Measurements from ENCODE around the gene AK9.
"Not testable (repeated sequence)": the region's sequence is repeated elsewhere in the genome, so short reads cannot be mapped to it uniquely, and the experiment has no call there.

Gene AK9

DNA sequence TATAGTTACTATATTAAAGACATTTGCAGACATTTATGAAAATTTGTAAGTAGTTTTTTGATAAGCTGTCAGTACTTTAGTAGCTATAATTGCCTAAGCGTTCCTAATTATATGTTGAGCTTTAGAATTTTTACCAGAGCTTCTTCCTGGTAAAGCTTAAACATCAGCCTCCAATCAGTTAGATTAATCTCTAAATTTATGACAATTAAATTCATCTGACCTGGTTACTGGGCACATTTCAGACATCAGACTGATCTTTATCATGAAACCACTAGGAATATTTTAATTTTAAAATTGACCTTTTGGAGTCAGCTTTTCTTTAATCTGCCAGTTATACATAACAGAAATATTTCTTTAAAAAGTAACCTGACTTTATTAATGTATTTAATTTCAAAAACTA is 23.6 kb upstream of the AK9 start:
- no peaks in the 10 kb centered on the region for H4K20me1 ChIP-seq (ENCODE audit: insufficient read depth, low read length)
- H3K36me3 ChIP-seq (ENCODE audit: insufficient read depth, low read length) = no peaks in the 10 kb centered on the region
- no peaks in the 10 kb centered on the region for H3K27me3 ChIP-seq (ENCODE audit: insufficient read depth, low read length)
- no peaks in the 10 kb centered on the region for H3F3A ChIP-seq (ENCODE audit: insufficient read depth, low read length)
- TF ChIP-seq, protein P1, sequence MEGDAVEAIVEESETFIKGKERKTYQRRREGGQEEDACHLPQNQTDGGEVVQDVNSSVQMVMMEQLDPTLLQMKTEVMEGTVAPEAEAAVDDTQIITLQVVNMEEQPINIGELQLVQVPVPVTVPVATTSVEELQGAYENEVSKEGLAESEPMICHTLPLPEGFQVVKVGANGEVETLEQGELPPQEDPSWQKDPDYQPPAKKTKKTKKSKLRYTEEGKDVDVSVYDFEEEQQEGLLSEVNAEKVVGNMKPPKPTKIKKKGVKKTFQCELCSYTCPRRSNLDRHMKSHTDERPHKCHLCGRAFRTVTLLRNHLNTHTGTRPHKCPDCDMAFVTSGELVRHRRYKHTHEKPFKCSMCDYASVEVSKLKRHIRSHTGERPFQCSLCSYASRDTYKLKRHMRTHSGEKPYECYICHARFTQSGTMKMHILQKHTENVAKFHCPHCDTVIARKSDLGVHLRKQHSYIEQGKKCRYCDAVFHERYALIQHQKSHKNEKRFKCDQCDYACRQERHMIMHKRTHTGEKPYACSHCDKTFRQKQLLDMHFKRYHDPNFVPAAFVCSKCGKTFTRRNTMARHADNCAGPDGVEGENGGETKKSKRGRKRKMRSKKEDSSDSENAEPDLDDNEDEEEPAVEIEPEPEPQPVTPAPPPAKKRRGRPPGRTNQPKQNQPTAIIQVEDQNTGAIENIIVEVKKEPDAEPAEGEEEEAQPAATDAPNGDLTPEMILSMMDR (IDR thresholded peaks at IDR 0.05; ENCODE audit: low read length) = no peak
- TF ChIP-seq EZH2 (IDR thresholded peaks at IDR 0.05; ENCODE audit: borderline replicate concordance, low read length) = no peak
- no peak overlapping the region for H2AFZ ChIP-seq (ENCODE audit: low read length)
- H3K9me2 ChIP-seq (ENCODE audit: low read depth, low read length) = no peaks in the 10 kb centered on the region
- H3K4me3 ChIP-seq (ENCODE audit: low read depth, low read length, poor library complexity, severe bottlenecking) = no peak overlapping the region
- H3K9ac ChIP-seq (ENCODE audit: low read length) = no peak overlapping the region
- no peak overlapping the region for H3K27ac ChIP-seq (ENCODE audit: low read depth, low read length, poor library complexity, severe bottlenecking)
- no peaks in the 10 kb centered on the region for H3K4me1 ChIP-seq (ENCODE audit: insufficient read depth, low read length, severe bottlenecking)
- H3K79me2 ChIP-seq (ENCODE audit: insufficient read depth, low read length) = no peaks in the 10 kb centered on the region
- no peaks in the 10 kb centered on the region for H3K9me3 ChIP-seq (ENCODE audit: low read length)
- no peak overlapping the region for H3K4me2 ChIP-seq (ENCODE audit: low read length)

DNA sequence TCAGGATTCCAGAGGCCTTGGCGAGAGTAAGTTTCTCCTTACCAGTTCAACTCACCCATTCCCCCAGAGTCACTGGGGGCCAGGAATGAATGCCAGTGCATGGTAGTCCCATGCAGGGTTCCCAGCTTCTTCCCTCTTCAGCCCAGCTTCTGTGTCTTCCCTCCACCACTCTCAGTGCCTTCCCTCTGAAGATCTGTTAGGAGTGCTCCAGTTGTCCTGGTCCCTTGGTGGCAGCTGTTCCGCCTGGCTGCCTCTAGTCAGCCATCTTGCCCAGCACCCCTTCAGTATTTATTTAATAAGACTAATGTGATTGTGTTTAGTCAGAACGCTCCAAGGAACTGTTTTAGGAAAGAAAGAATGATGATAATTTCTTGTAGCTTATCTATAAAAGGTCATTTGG is 23.2 kb upstream of the AK9 start:
- Histone ChIP-seq H3K9me2 (ENCODE audit: low read depth, low read length) (no peaks in the 10 kb centered on the region), H2AFZ (ENCODE audit: low read length) (no peak overlapping the region), H3K4me1 (ENCODE audit: insufficient read depth, low read length, severe bottlenecking) (no peaks in the 10 kb centered on the region), H3K36me3 (ENCODE audit: insufficient read depth, low read length) (no peaks in the 10 kb centered on the region), H3K79me2 (ENCODE audit: insufficient read depth, low read length) (no peaks in the 10 kb centered on the region), H4K20me1 (ENCODE audit: insufficient read depth, low read length) (no peaks in the 10 kb centered on the region), H3K9ac (ENCODE audit: low read length) (no peak overlapping the region), H3K4me2 (ENCODE audit: low read length) (no peak overlapping the region), H3K27me3 (ENCODE audit: insufficient read depth, low read length) (no peaks in the 10 kb centered on the region), H3K9me3 (ENCODE audit: low read length) (no peaks in the 10 kb centered on the region), H3K4me3 (ENCODE audit: low read depth, low read length, poor library complexity, severe bottlenecking) (no peak overlapping the region), H3F3A (ENCODE audit: insufficient read depth, low read length) (no peaks in the 10 kb centered on the region), H3K27ac (ENCODE audit: low read depth, low read length, poor library complexity, severe bottlenecking) (no peak overlapping the region)
- TF ChIP-seq, protein P1 (IDR thresholded peaks at IDR 0.05; ENCODE audit: low read length) = no peak
- TF ChIP-seq EZH2 (IDR thresholded peaks at IDR 0.05; ENCODE audit: borderline replicate concordance, low read length) = no peak

DNA sequence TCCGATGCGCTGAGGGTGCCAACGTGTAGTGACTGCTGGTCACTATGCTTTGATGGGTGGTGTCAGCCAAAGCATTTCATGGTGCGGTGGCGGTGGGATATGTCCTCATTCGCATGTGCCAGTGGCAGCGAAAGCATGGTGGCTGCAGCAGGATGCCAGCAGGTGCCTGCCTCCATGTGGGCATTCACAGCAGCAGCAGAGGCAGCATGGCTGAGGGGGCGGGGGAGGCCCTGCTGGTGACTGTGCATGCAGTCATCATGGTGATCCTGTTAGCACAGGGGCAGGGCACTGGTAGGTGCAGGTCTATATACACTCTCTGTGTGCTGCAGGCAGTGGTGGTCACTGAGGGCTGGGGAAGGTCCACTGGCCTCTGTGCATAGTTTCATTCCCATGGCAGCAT is 22.1 kb upstream of the AK9 start:
- no peaks in the 10 kb centered on the region for H4K20me1 ChIP-seq (ENCODE audit: insufficient read depth, low read length)
- no peak overlapping the region for H3K27ac ChIP-seq (ENCODE audit: low read depth, low read length, poor library complexity, severe bottlenecking)
- no peak overlapping the region for H3K9ac ChIP-seq (ENCODE audit: low read length)
- H3K27me3 ChIP-seq (ENCODE audit: insufficient read depth, low read length) = no peaks in the 10 kb centered on the region
- TF ChIP-seq, protein P1 (IDR thresholded peaks at IDR 0.05; ENCODE audit: low read length) = no peak
- no peak for TF ChIP-seq EZH2 (IDR thresholded peaks at IDR 0.05; ENCODE audit: borderline replicate concordance, low read length)
- no peaks in the 10 kb centered on the region for H3K9me2 ChIP-seq (ENCODE audit: low read depth, low read length)
- no peak overlapping the region for H2AFZ ChIP-seq (ENCODE audit: low read length)
- no peaks in the 10 kb centered on the region for H3K4me1 ChIP-seq (ENCODE audit: insufficient read depth, low read length, severe bottlenecking)
- H3K9me3 ChIP-seq (ENCODE audit: low read length) = no peaks in the 10 kb centered on the region
- H3K4me2 ChIP-seq (ENCODE audit: low read length) = no peak overlapping the region
- no peak overlapping the region for H3K4me3 ChIP-seq (ENCODE audit: low read depth, low read length, poor library complexity, severe bottlenecking)
- no peaks in the 10 kb centered on the region for H3K79me2 ChIP-seq (ENCODE audit: insufficient read depth, low read length)
- no peaks in the 10 kb centered on the region for H3K36me3 ChIP-seq (ENCODE audit: insufficient read depth, low read length)
- H3F3A ChIP-seq (ENCODE audit: insufficient read depth, low read length) = no peaks in the 10 kb centered on the region

DNA sequence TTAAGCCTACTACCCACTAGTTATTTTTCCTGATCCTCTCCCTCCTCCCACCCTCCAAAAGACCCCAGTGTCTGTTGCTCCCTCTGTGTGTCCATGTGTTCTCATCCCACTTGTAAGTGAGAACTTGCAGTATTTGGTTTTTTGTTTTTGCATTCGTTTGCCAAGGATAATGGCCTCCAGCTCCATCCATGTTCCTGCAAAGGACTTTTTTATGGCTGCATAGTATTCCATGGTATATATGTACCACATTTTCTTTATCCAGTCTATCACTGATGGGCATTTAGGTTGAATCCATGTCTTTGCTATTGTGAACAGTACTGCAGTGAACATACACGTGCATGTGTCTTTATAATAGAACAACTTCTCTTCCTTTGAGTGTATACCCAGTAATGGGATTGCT is 17.1 kb upstream of the AK9 start:
- not testable (repeated sequence) for H3K4me2 ChIP-seq (ENCODE audit: low read length); H3K4me1 ChIP-seq (ENCODE audit: insufficient read depth, low read length, severe bottlenecking); H3K9me3 ChIP-seq (ENCODE audit: low read length); H4K20me1 ChIP-seq (ENCODE audit: insufficient read depth, low read length); H3F3A ChIP-seq (ENCODE audit: insufficient read depth, low read length); H3K79me2 ChIP-seq (ENCODE audit: insufficient read depth, low read length); H2AFZ ChIP-seq (ENCODE audit: low read length); H3K36me3 ChIP-seq (ENCODE audit: insufficient read depth, low read length); H3K9ac ChIP-seq (ENCODE audit: low read length); H3K27ac ChIP-seq (ENCODE audit: low read depth, low read length, poor library complexity, severe bottlenecking); H3K27me3 ChIP-seq (ENCODE audit: insufficient read depth, low read length); H3K4me3 ChIP-seq (ENCODE audit: low read depth, low read length, poor library complexity, severe bottlenecking); H3K9me2 ChIP-seq (ENCODE audit: low read depth, low read length)
